SIG-M5 treated with dmso at 0.1 percent for 504 hours (cell line): Measurements from ENCODE around the gene HOTAIR.
A peak's percentile ranks its signal among the peaks of the same experiment; 100 is the strongest.

Source experiments
- DNase-seq: peaks from one replicate; lab custom pipeline; 2025; ENCODE audit not compliant: unreplicated experiment; lab: John Stamatoyannopoulos, UW

Gene HOTAIR

DNA sequence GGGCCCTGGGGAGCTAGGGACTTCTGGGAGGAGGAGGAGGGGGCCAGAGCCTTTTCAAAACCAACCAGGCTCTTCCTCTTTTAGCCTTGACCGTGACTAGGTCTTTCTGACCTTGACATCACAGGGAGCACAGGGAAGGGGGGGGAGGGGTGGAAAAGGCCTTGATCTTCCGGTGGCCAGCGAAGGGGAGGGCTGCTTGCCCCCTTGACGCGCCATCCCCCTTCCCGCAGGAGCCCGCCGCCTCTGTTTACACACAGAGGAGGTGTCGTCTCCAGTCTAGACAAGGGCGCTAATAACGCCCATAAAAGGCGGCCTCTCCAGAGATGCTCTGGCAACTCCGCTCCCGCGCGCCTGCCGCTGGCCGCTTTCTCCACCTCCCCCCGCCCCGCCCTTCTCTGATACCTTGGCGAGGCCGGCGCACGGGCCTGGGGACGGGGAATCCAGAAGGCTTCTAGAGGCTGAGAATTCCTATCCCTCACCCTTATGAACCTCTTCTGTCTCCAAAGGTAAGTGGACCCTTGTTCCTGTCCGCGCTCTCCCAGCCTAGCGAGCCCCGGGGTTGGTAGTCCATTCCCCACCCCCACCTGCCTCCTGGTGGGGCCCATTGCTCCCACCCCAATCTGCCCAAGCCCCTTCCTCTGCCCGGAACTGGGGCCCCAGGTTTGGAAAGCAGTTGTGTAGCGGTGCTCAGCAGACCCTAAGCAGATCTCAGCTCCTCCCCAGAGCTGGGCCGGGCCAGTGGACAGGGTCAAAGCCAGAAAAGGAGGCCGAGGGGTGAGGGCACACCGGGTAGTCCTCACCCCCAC is 24.9 kb downstream of the HOTAIR start:
- DNase-seq = no peak

DNA sequence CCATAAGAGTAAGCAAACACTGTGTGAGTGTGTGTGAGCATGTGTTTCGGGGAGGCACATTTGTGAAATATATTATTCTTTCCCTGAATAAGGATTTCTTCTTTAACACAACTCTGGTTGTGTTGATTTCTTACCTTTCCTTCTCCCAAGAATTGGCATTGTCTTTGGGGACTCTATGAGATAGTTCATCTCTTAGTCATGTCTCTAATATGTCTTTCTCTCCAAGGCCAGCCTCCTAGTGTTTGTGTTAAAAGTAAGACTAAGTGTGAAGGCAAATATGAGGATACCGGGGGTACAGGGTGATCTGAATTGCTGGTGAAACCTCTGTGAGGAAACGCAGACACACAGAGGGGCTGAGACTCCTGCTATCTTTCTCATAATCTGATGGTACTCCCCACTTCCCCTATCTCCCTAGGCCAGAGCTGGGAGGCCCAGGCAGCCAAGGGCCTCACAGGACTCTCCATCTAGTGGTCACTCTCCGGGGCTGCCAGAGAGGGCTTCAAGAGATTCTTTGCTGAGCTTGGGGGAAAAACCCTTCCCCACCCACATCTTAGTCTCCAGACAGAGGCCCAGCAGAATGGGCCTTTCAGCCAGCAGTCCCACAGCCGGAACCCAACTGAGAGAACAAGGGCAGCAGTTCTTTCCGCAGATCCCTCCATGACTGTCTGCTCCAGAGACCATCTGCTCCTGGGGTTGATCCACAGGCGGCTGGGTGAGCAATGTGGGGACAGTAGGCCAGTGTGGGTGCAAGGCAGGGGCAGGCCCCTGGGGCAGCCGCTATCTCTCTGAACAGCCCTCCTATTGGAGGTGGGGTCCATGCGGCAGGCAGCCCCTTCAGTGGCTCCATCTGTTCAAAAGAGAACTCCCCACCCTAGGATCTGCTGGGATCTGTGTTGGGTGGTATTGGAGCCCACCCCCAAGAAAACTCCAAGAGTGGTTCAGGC is 25.8 kb downstream of the HOTAIR start:
- DNase-seq = no peak

DNA sequence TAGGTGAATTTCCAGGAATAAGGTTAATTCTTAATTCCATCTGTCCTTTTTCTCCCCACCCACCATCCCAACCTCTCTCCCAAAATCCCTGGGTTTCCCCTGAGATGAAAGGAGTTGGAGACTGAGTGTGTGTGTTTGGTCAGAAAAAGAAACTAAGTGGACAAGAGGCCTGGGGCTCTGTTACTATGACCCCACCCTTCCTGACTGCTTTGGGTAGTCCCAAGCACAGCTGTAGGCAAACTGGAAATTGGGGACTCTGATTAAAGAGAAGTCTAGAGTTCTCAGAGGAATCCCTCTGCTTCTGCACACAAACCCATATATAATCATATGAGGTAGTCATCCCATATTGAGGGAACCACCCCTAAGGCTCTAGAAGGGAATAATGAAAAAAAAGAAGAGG is 27.0 kb downstream of the HOTAIR start:
- no peak for DNase-seq

DNA sequence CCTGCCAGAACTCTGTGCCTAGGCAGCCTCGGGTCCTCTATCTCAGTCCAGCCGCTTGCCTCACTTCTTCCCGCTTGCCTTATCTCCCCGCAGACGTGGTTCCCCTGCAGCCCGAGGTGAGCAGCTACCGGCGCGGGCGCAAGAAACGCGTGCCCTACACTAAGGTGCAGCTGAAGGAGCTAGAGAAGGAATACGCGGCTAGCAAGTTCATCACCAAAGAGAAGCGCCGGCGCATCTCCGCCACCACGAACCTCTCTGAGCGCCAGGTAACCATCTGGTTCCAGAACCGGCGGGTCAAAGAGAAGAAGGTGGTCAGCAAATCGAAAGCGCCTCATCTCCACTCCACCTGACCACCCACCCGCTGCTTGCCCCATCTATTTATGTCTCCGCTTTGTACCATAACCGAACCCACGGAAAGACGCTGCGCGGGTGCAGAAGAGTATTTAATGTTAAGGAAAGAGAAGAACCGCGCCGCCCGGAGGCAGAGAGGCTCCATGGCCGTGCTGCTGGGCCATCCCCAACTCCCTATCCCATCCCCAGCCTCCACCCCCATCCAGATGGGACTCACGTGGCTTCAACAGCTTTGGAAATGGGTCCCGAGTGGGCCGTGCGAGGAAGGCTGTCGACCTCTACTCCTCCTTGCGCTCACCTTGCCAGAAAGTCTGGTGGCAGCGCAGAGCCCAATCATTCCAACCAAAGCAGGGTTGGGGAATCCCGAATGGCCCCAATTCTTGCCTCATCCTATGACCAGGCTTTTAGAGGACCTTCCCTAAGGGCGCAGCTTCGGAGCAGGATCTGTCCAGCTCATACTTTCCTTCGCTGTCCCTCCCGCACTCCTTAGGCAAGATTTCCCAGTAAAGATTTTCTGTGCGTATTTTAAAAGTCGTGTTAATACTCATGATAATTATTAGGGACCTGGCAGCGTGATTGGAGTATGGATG is 29.6 kb downstream of the HOTAIR start:
- DNase-seq = no peak

DNA sequence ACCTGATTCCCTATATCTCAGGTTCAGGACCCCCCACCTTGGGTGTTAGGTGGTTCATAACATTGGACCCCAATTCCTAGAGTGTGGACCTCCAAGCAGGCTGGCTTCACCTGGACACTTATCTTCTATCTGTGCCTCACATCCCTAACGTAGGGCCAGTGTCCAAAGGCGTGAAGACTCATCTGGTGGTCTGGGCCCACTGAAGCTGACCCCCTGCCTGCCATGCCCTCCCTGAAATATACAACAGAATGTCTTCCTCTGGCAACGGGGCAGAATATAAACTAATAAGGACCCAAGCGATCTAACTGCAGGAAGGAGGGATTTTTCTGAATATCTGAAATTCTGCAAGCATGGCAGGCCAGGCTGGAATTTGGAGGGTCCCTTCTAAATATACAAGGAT is 30.5 kb downstream of the HOTAIR start:
- DNase-seq = no peak

DNA sequence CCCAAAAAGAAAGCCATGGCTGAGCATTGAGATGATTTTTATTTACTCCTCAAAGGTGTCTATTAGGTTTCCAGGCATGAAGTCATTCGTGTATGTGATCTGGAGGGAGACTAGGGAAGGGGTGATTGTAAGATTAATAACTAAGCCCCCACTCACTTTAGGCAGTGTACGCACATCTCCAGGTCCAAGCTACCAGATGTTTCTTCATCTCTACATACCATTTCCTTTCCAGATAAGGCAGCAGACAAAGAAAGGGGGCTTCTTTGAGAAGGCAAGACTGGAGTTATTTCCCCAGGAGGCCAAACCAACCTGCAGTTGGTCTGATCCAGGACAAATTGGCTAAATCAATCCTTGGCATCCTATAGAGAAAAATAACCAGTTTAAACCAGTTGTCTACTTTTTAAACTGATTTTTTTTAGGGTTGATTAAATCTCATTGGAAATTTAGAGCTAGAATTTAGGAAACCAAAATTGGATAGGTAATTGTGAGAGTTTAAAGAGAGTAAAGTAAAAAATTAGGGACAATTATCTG is 32.2 kb downstream of the HOTAIR start:
- no peak for DNase-seq

DNA sequence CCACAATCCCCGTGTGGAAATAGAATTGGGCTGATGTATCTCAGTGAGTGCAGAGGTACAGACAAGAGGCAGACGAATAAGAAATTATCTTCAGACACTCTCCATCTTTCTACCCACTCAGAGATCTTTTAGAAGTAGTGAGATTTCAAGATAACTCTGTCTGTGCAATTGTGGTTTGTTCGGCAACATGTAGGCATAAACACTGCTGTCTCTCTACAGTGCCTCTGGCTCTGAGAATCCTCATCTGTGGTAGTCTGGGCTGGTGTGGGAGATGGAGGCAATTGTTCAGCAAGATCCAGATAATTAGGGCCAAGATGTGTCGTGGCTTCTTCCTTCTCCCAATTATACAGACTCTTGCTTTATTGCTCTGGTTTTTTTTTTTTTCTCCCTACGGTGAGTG is 33.0 kb downstream of the HOTAIR start:
- no peak for DNase-seq

DNA sequence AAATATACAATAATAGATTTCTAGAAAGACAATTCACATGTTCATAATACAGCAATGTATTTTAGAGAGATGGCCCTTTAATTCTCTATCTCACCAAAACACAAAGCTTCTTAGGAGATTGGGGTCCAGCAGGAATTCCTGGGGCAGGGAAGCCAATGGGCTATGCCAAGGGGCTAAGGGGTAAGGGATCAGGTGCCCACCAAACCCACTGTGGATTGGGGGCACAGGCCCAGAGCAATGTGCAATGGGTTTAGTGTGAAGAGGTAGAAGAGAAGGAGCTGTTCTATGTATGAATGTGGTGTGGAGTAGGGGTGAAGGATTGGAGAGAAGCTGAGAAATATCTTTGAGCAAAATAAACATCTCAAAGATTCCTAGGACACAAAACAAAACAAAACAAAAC is 33.6 kb downstream of the HOTAIR start:
- no peak for DNase-seq

DNA sequence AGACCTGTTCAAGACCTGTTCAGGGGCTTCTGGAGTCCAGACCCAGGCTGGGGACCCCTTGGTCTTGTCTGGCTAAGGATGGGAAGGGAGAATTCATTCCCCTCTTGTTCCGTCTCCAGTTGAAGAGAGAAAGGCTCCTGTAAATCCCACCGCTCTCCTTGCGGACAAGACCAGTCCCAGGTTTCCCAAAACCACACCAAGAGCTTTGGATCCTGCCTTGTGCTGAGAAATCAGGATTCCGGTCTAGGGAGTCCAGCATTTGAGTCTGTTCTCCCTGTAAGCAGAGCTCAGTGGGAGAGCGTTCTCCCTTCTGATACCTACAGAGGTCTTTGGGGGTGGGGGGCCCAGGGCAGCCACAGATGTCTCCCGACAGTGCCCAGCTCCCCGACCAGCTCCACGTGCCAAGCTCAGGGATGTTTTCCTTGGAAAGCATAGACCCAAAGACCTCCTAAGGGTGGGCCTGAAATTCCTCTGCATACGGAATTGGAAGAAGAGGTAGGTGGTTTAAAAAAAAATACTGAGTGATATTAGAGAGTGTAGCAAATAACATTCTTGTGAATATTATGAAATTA is 34.2 kb downstream of the HOTAIR start:
- DNase-seq = no peak

DNA sequence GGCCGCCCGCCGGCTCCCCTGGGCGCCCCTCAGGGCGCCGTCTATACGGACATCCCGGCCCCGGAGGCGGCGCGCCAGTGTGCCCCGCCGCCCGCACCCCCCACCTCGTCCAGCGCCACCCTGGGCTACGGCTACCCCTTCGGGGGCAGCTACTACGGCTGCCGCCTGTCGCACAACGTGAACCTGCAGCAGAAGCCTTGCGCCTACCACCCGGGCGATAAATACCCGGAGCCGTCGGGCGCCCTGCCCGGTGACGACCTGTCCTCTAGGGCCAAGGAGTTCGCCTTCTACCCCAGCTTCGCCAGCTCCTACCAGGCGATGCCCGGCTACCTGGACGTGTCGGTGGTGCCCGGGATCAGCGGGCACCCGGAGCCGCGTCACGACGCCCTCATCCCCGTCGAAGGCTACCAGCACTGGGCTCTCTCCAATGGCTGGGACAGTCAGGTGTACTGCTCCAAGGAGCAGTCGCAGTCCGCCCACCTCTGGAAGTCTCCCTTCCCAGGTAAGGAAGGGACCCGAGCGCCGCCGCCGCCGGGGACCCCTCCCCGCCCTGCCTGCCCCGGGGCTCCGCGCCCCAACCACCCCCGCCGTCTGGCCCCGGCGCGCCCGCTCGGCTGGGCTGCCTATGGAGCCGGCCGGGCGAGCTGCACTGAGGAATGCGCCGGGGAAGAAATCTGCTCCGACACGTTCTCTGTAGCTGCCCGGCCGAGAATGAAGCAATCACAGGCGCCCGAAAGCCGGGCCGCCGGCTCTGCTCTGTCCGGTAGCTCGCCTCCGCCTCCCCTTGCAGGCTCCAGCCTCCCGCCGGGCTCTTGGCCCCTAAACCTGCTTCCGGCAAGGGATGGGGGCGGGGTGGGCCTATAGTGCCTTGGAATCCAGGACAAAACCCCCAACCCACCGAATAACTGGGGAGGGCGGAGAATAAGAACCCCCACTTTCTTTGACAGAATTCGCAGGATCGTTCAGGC is 35.3 kb downstream of the HOTAIR start:
- no peak for DNase-seq

DNA sequence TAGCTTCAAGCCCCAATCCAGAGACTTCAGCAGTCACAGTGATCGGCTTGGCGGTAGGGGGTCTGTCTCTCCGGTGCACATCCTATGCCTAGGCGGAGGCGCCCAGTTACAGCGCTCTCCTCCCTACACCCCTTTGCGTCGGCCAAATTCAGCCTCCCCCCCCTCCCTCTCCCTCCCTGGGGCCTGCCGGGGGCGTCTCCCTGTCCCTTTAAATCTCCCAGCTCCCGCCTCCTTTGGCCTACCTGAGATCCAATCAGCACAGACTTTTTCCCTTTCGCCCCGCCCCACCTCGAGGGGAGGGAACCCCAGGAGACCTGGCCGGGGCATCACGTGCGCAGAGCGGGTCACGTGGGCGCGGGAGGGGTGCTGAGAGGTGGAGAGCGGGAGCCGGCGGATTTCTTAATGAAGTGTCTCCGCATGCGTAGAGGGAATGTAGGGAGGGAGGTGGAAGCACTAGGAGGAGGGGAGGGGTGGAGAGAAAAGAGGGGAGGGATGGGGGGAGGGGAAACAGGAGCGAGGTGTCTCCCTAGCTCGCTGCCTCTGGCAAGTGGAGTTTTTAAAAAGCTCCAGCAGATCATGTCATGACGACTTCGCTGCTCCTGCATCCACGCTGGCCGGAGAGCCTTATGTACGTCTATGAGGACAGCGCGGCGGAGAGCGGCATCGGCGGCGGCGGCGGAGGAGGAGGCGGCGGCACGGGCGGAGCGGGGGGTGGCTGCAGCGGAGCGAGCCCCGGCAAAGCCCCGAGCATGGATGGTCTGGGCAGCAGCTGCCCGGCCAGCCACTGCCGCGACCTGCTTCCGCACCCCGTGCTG is 36.2 kb downstream of the HOTAIR start, which contains the start of gene HOXC13:
HOXC13 (plus strand) TSS at position 506 of the 815 bp plus-strand sequence; CDS start at position 582, 76 bp downstream.
- DNase-seq = peak; percentile 78

DNA sequence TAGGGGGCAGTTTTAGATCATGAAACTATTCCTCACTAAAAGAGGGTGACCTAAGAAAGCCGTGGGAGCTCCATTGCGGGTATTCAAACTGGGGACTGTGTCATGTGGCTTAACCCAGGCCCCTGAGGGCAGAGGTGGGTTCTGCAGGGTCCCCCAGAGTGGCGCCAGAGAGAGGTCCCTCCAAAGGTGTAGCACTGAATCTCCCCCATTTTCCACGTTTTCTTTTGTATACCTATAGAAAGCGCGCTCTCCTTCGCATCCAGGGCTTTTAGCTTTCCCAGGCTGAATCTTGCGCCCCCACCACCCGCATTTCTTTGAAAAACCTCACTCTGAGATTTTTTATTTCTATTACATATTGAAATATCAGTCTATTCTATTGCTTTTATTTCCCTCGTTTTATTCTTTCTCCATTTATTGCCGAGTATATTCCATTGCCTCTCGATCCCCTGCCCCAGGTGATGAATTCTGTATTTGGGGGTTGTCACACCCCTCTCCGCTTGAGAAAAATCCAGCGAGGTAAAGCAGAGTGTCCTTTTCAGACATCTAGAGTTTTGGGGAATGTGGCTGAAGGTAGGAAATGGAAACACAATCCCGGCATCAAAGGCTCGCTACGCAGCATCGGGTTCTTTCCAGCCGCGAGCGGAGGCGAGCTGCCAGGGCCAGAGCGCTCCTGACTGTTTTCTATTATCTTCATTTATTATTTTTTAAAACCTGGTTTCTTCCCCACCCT is 37.0 kb downstream of the HOTAIR start:
- no peak for DNase-seq

DNA sequence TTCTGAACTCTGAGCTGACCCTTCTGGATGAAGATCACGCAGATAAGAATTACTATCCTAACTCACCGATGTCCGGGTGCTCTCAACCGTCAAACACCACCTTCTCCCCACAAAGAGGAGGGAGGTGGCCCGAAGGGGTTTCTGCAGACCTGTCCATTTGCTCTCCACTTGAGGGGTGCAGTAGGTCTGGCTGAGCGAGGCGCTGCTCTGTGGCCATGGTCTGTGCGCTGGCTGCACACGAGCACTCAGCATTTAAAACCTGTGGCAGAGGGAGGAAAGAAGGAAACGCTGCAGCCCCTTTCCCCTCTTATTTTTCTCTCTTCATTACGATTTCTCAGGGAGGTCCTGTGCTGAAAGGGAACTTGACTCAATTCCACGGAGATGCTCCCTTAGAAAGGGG is 37.7 kb downstream of the HOTAIR start:
- no peak for DNase-seq

DNA sequence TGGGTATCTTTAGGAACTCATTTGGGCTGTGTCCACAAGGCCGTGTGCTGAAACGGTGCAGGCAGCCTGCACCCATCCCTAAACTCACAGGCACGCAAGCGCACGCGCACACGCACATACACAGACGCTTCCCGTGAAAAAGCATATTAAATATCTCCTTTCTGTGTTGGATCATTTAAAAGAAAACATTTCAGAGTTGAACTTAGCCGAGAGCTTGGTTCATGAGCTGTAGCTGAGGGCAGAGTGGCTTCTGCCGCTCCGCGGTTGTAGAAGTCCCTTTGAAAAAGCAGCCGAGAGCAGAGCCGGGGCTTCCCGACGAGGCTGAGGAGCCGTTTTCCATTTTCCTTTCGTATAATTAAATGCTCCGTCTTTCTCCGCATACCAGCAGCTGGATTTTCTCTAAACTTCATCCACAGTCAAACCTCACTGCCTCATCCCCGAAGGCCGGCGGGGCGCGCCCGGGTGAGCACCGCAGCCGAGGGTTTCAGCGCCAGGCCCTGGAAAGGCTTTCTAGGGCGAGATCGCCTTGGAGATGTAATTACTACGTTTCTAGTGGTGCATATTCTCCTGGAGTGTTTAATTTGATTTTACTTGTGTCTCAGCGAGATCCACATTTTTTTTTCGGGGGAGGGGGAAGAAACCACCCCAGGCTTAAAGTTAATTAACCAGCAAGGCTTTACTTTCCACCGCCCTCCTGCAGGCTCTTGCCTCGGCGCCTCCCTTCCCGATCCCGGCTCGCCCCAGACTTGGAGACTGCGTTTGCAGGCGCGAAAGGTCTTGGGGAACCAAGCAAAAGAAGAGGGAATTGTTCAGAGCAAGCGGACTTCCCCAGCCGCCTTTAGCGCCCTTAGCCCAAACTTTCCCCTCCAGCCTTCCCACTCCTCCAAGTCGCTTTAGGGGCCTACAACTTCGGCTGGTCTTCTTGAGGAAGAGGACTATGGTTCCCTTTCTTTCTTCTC is 39.1 kb downstream of the HOTAIR start:
- DNase-seq = no peak

DNA sequence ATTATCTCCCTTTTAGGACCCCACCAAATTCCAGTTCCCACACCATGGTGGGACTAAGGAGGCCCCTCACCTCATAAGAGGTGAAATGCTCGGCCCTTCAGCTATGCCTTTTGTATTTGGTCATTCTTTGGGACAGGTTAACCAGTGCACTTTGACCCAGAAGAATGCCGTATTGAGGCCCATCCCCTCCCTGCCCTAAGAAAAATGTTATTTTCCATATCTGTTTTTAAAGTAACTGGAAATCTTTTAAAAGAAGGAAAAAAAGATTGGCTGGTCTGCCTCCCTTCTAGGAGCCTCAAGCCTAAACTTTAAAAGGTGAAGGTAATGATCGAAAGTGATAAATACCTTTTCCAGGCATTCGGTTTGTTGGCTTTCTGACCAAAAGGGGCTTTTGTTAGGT is 41.8 kb downstream of the HOTAIR start:
- no peak for DNase-seq

DNA sequence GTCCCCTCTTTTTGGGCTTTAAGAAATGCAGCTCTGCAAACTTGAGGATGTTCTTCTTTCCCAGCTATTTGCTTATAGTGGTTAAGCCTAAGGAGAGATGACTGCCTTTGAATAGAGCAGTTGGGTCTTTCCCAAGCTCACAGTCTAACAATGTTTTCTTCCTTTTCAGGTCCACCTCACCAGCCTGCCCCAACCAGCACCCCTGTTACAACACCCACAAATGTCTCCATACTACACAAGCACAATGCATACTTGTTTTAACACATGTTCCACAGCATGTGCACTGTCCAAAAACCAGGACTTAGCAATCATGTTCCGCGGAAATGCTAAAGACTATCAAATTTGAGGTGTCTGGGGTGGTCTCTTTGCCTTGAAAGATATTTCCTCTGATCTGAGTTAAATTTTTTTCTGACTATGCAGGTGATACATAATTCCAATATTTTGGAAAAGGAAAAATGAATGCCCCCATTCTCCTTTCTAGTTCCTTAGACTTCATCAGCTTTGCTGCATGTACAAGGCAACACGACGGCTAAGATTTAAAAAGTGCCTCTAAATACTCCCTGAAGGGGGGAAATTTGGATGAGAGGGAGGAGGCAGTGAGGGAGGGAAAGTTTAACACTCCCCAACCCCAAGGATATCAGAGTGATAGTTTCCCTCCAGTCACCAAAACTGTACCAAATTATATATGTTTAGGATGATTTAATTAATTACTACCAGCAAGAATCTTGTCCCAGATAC is 42.7 kb downstream of the HOTAIR start:
- DNase-seq = no peak
